ENCODE measurements around the gene TBC1D2.

TBC1D2 gene, protein sequence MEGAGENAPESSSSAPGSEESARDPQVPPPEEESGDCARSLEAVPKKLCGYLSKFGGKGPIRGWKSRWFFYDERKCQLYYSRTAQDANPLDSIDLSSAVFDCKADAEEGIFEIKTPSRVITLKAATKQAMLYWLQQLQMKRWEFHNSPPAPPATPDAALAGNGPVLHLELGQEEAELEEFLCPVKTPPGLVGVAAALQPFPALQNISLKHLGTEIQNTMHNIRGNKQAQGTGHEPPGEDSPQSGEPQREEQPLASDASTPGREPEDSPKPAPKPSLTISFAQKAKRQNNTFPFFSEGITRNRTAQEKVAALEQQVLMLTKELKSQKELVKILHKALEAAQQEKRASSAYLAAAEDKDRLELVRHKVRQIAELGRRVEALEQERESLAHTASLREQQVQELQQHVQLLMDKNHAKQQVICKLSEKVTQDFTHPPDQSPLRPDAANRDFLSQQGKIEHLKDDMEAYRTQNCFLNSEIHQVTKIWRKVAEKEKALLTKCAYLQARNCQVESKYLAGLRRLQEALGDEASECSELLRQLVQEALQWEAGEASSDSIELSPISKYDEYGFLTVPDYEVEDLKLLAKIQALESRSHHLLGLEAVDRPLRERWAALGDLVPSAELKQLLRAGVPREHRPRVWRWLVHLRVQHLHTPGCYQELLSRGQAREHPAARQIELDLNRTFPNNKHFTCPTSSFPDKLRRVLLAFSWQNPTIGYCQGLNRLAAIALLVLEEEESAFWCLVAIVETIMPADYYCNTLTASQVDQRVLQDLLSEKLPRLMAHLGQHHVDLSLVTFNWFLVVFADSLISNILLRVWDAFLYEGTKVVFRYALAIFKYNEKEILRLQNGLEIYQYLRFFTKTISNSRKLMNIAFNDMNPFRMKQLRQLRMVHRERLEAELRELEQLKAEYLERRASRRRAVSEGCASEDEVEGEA

GRCh38 chr9:98255578-98256296, at the start of gene TBC1D2:
Gene TBC1D2, minus strand, starts transcription at chr9:98255649. Its CDS starts 108 bp downstream, at chr9:98255541.
- TF ChIP-seq JUND (IDR thresholded peaks at IDR 0.05; ENCODE audit: low read depth), result no peak
- in situ Hi-C loops (cut with HindIII; ENCODE audit: low pct_unique_long_range_greater_than_20kb, low sequenced_read_pairs), result no loop called here
- DNase-seq (ENCODE audit: low read depth in 1 of 2, low spot score in 1 of 2), result peak; percentile 87 to 93

DNA sequence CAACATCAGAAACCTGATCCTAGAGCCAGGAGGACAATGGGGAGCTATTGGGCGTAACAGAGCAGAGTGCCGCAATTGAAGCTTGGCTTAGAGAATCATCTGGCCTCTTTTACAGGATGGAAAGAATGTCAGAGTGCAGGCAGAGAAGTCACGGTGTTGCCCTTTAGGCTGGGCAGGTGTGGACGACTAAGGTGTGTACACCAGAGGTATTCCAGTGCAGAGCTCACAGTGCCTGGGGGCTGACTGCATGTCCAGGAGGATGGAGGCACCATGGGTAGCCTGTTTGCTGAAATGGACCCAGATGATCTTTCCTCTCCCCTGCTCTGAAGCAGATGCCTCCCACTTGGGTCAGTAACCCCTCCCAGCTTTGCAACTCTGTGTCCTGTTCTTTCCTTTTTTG, 48.9 kb upstream of the TBC1D2 start:
- DNase-seq (ENCODE audit: low read depth in 1 of 2, low spot score in 1 of 2), result no peak
- in situ Hi-C loops (cut with HindIII; ENCODE audit: low pct_unique_long_range_greater_than_20kb, low sequenced_read_pairs), result no loop called here
- no peak for TF ChIP-seq JUND (IDR thresholded peaks at IDR 0.05; ENCODE audit: low read depth)

DNA sequence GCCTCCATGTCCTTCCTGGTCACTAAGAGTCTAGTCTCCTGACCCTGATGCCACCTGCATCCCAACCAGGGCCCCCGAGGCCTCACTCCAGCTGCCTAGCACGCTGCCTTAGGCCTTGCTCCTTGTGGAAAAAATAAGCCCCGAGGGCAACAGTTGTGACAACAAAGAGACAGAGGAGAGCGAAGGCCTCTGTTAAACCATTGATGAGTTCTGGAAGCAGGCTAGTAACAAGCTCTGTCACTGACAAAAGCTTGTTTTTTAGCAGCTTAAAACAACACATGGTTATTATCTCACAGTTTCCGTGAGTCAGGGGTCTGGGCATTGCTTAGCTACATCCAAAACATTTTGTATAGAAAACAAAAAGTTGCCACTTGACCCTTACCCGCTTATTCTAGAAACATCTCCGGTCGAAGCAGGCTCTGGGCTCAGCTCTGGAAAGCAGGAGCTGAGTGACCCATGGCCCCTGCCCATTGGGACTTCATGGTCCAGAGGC, 48.2 kb upstream of the TBC1D2 start:
- no peak for TF ChIP-seq JUND (IDR thresholded peaks at IDR 0.05; ENCODE audit: low read depth)
- no peak for DNase-seq (ENCODE audit: low read depth in 1 of 2, low spot score in 1 of 2)
- in situ Hi-C loops (cut with HindIII; ENCODE audit: low pct_unique_long_range_greater_than_20kb, low sequenced_read_pairs), result no loop called here

DNA sequence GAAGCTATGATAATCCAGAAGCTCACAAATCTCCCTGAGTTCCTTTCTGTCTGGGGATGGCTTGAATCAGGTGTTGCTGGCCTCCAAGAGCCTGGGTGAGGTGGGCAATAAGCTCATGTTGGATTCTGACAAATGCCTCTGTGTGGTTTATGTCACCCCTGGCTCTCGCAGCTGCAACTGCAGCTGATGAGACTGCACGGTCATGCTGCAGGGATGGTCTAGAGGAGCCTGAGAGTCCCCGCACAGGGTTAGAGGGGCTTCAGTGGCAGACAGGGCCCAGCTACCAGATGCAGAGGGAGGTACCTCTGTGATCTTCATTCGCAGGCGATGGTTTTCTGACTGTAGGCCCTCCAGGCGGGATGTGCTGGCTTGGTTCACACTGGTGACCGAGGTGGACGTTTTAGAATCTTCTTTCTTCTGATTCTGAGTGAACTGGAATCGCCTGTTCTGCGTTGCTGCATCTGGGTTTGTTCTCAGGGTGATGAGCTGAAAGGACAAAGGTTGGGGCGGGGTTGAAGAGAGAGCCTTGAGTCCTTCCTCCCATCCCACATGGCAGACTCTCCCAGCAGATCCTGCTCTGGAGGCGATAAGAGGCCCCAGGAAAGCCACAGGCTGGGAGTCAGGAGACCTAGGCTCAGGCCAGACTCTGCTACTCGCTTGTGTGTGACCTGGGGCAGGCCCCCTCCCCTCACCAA, 47.6 kb upstream of the TBC1D2 start:
- TF ChIP-seq JUND (IDR thresholded peaks at IDR 0.05; ENCODE audit: low read depth), result no peak
- no peak for DNase-seq (ENCODE audit: low read depth in 1 of 2, low spot score in 1 of 2)
- in situ Hi-C loops (cut with HindIII; ENCODE audit: low pct_unique_long_range_greater_than_20kb, low sequenced_read_pairs), result no loop called here

GRCh38 chr9:98302150-98302549, 46.7 kb upstream of the TBC1D2 start:
- in situ Hi-C loops (cut with HindIII; ENCODE audit: low pct_unique_long_range_greater_than_20kb, low sequenced_read_pairs), result no loop called here
- no peak for TF ChIP-seq JUND (IDR thresholded peaks at IDR 0.05; ENCODE audit: low read depth)
- no peak for DNase-seq (ENCODE audit: low read depth in 1 of 2, low spot score in 1 of 2)

DNA sequence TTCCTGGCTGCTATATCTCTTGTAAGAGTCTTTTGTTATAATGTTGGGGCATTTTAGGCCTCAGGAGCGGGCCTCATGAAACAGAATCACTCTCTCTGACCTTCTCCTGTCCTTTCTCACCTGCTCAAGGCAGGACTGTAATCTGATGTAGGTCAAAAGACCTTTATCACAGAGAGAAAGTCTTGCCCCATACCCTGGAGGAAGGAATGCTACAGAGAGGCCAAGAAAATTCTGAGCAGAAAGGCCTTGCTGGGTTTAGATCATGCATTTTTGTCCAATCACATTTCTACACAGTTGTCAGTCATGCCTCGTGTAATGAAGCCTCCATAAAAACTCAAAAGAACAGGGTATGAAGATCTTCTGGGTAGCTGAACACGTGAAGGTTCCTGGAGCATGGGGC, 45.2 kb upstream of the TBC1D2 start:
- in situ Hi-C loops (cut with HindIII; ENCODE audit: low pct_unique_long_range_greater_than_20kb, low sequenced_read_pairs), result no loop called here
- no peak for TF ChIP-seq JUND (IDR thresholded peaks at IDR 0.05; ENCODE audit: low read depth)
- DNase-seq (ENCODE audit: low read depth in 1 of 2, low spot score in 1 of 2), result no peak

DNA sequence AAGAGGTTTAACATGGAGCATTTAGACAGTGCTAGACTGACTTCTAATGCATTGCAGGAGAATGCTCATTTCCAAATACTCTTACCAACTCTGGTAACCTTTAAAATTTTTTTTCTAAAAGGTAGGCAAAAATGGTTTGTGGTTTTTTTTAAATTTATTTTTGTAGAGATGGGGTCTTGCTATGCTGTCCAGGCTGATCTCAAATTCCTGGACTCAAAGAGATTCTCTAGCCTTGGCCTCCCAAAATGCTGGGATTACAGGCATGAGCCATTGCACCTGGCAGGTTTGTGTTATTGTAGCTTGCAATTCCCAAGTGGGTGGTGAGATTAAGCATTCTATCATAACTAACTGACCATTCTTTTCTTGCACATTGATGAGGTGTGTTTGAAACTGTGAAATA, 43.0 kb upstream of the TBC1D2 start:
- in situ Hi-C loops (cut with HindIII; ENCODE audit: low pct_unique_long_range_greater_than_20kb, low sequenced_read_pairs), result no loop called here
- no peak for TF ChIP-seq JUND (IDR thresholded peaks at IDR 0.05; ENCODE audit: low read depth)
- no peak for DNase-seq (ENCODE audit: low read depth in 1 of 2, low spot score in 1 of 2)

GRCh38 chr9:98295824-98296223, 40.4 kb upstream of the TBC1D2 start:
- no peak for TF ChIP-seq JUND (IDR thresholded peaks at IDR 0.05; ENCODE audit: low read depth)
- in situ Hi-C loops (cut with HindIII; ENCODE audit: low pct_unique_long_range_greater_than_20kb, low sequenced_read_pairs), result no loop called here
- no peak for DNase-seq (ENCODE audit: low read depth in 1 of 2, low spot score in 1 of 2)

- no peak for DNase-seq (ENCODE audit: low read depth in 1 of 2, low spot score in 1 of 2)
- in situ Hi-C loops (cut with HindIII; ENCODE audit: low pct_unique_long_range_greater_than_20kb, low sequenced_read_pairs), result no loop called here
- TF ChIP-seq JUND (IDR thresholded peaks at IDR 0.05; ENCODE audit: low read depth), result no peak
Observed at GRCh38 chr9:98291820-98292219, 36.4 kb upstream of the TBC1D2 start.

- in situ Hi-C loops (cut with HindIII; ENCODE audit: low pct_unique_long_range_greater_than_20kb, low sequenced_read_pairs), result no loop called here
- TF ChIP-seq JUND (IDR thresholded peaks at IDR 0.05; ENCODE audit: low read depth), result no peak
- DNase-seq (ENCODE audit: low read depth in 1 of 2, low spot score in 1 of 2), result no peak
Observed at GRCh38 chr9:98290411-98290810, 35.0 kb upstream of the TBC1D2 start.

DNA sequence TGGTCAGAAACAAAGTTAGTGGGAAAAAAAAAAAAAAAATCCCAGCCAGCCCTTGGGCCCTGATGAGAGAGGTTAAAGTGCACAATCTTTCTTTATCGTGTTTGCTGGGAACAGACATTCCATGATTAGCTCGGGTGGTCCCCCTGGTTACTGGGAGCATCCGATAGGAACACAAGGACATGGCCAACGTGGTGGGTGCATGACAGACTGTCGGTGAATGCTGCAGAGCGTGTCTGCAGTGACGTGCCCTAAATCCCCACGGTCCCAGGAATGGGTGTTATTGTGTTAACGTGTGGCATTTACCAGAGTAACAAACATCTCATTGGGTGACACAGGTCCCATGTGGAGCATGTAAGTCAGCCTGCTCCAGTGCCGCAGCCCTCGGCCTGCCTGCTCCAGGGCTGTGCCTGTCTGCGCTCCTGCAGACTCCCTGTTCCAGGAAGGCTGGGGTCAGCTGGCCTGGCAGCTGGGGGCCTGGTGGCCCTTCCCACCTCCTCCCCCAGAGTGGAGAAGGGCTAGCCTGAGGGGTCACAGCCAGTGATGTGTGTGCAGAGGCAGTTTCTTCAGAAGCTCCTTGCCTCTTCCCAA, 34.3 kb upstream of the TBC1D2 start:
- no peak for TF ChIP-seq JUND (IDR thresholded peaks at IDR 0.05; ENCODE audit: low read depth)
- no peak for DNase-seq (ENCODE audit: low read depth in 1 of 2, low spot score in 1 of 2)
- in situ Hi-C loops (cut with HindIII; ENCODE audit: low pct_unique_long_range_greater_than_20kb, low sequenced_read_pairs), result no loop called here
